ENCODE data around the gene CADM2.

CADM2 gene

GRCh38 chr3:85572426-85572825, 613.6 kb downstream of the CADM2 start:
- Histone ChIP-seq H3K4me1 (ENCODE audit: insufficient read depth, low read length, severe bottlenecking) (no peaks in the 10 kb centered on the region), H3K9ac (ENCODE audit: low read length) (no peak overlapping the region), H3K4me2 (ENCODE audit: low read length) (no peak overlapping the region), H4K20me1 (ENCODE audit: insufficient read depth, low read length) (no peaks in the 10 kb centered on the region), H3K36me3 (ENCODE audit: insufficient read depth, low read length) (no peaks in the 10 kb centered on the region), H3K79me2 (ENCODE audit: insufficient read depth, low read length) (no peaks in the 10 kb centered on the region), H3K4me3 (ENCODE audit: low read depth, low read length, poor library complexity, severe bottlenecking) (no peak overlapping the region), H3K27ac (ENCODE audit: low read depth, low read length, poor library complexity, severe bottlenecking) (no peak overlapping the region), H2AFZ (ENCODE audit: low read length) (no peak overlapping the region), H3K9me2 (ENCODE audit: low read depth, low read length) (no peaks in the 10 kb centered on the region), H3K27me3 (ENCODE audit: insufficient read depth, low read length) (no peaks in the 10 kb centered on the region), H3F3A (ENCODE audit: insufficient read depth, low read length) (no peaks in the 10 kb centered on the region), H3K9me3 (ENCODE audit: low read length) (no peaks in the 10 kb centered on the region)
- TF ChIP-seq CTCF (IDR thresholded peaks at IDR 0.05; ENCODE audit: low read length), result no peak
- TF ChIP-seq EZH2 (IDR thresholded peaks at IDR 0.05; ENCODE audit: borderline replicate concordance, low read length), result no peak

GRCh38 chr3:85572978-85573377, 614.2 kb downstream of the CADM2 start:
- Histone ChIP-seq H3K9ac (ENCODE audit: low read length) (no peak overlapping the region), H3K4me1 (ENCODE audit: insufficient read depth, low read length, severe bottlenecking) (no peaks in the 10 kb centered on the region), H3K27ac (ENCODE audit: low read depth, low read length, poor library complexity, severe bottlenecking) (no peak overlapping the region), H2AFZ (ENCODE audit: low read length) (no peak overlapping the region), H3K4me3 (ENCODE audit: low read depth, low read length, poor library complexity, severe bottlenecking) (no peak overlapping the region), H3K4me2 (ENCODE audit: low read length) (no peak overlapping the region), H4K20me1 (ENCODE audit: insufficient read depth, low read length) (no peaks in the 10 kb centered on the region), H3K9me3 (ENCODE audit: low read length) (no peaks in the 10 kb centered on the region), H3F3A (ENCODE audit: insufficient read depth, low read length) (no peaks in the 10 kb centered on the region), H3K9me2 (ENCODE audit: low read depth, low read length) (no peaks in the 10 kb centered on the region), H3K27me3 (ENCODE audit: insufficient read depth, low read length) (no peaks in the 10 kb centered on the region), H3K36me3 (ENCODE audit: insufficient read depth, low read length) (no peaks in the 10 kb centered on the region), H3K79me2 (ENCODE audit: insufficient read depth, low read length) (no peaks in the 10 kb centered on the region)
- no peak for TF ChIP-seq CTCF (IDR thresholded peaks at IDR 0.05; ENCODE audit: low read length)
- no peak for TF ChIP-seq EZH2 (IDR thresholded peaks at IDR 0.05; ENCODE audit: borderline replicate concordance, low read length)

GRCh38 chr3:85574006-85574705, 615.4 kb downstream of the CADM2 start:
- TF ChIP-seq CTCF (IDR thresholded peaks at IDR 0.05; ENCODE audit: low read length), result no peak
- no peak for TF ChIP-seq EZH2 (IDR thresholded peaks at IDR 0.05; ENCODE audit: borderline replicate concordance, low read length)
- H3K4me1 ChIP-seq (ENCODE audit: insufficient read depth, low read length, severe bottlenecking), result no peaks in the 10 kb centered on the region
- no peaks in the 10 kb centered on the region for H3K9me3 ChIP-seq (ENCODE audit: low read length)
- H3K27me3 ChIP-seq (ENCODE audit: insufficient read depth, low read length), result no peaks in the 10 kb centered on the region
- H3K36me3 ChIP-seq (ENCODE audit: insufficient read depth, low read length), result no peaks in the 10 kb centered on the region
- H4K20me1 ChIP-seq (ENCODE audit: insufficient read depth, low read length), result no peaks in the 10 kb centered on the region
- no peak overlapping the region for H2AFZ ChIP-seq (ENCODE audit: low read length)
- no peak overlapping the region for H3K9ac ChIP-seq (ENCODE audit: low read length)
- H3K4me2 ChIP-seq (ENCODE audit: low read length), result no peak overlapping the region
- H3K79me2 ChIP-seq (ENCODE audit: insufficient read depth, low read length), result no peaks in the 10 kb centered on the region
- no peaks in the 10 kb centered on the region for H3F3A ChIP-seq (ENCODE audit: insufficient read depth, low read length)
- no peak overlapping the region for H3K27ac ChIP-seq (ENCODE audit: low read depth, low read length, poor library complexity, severe bottlenecking)
- H3K4me3 ChIP-seq (ENCODE audit: low read depth, low read length, poor library complexity, severe bottlenecking), result no peak overlapping the region
- no peaks in the 10 kb centered on the region for H3K9me2 ChIP-seq (ENCODE audit: low read depth, low read length)
